Breast epithelium (tissue), 3 donors: Measurements from ENCODE around the gene CEPT1.

Experiments used
- CTCF ChIP-seq, 3 donors: fragments of 450-650 bp; IDR thresholded peaks; one replicate each; pipeline ENCODE4 v1.5.1; 2016 to 2017; ENCODE audit warnings: antibody characterized with exemption in 3 of 3, mild to moderate bottlenecking in 3 of 3, moderate library complexity in 3 of 3
- POLR2AphosphoS5 ChIP-seq, 3 donors: sonication (generic); formaldehyde crosslinking; IDR thresholded peaks; one replicate each; pipeline ENCODE4 v1.6.1; 2017; ENCODE audit warnings: antibody characterized with exemption in 3 of 3

- TF ChIP-seq CTCF (IDR thresholded peaks at IDR 0.05) (no peak), POLR2AphosphoS5 (IDR thresholded peaks at IDR 0.05) (no peak)
Observed at GRCh38 chr1:111201275-111202090, 61.5 kb downstream of the CEPT1 start.
